ENCODE measurements around the gene NTRK1.

GRCh38 chr1:156895455-156895812, 34.8 kb downstream of the NTRK1 start:
- TF ChIP-seq, protein P1, sequence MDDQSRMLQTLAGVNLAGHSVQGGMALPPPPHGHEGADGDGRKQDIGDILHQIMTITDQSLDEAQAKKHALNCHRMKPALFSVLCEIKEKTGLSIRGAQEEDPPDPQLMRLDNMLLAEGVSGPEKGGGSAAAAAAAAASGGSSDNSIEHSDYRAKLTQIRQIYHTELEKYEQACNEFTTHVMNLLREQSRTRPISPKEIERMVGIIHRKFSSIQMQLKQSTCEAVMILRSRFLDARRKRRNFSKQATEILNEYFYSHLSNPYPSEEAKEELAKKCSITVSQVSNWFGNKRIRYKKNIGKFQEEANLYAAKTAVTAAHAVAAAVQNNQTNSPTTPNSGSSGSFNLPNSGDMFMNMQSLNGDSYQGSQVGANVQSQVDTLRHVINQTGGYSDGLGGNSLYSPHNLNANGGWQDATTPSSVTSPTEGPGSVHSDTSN (IDR thresholded peaks at IDR 0.05): no peak
- TF ChIP-seq RCOR1 (IDR thresholded peaks at IDR 0.05; ENCODE audit: low read length) (no peak), GATA2 (CRISPR knock-in tag; IDR thresholded peaks at IDR 0.05) (no peak), CTCF (IDR thresholded peaks at IDR 0.05) (no peak), TEAD4 (IDR thresholded peaks at IDR 0.05; ENCODE audit: borderline replicate concordance, insufficient read depth) (no peak)
